HEK293 (cell line): Measurements from ENCODE around the gene TMX3.

Experiments used
- CTCF ChIA-PET: fragments of 350-600 bp; formaldehyde crosslinking; extraction: SDS; loops from one replicate; lab custom pipeline; 2021; ENCODE audit warnings: antibody characterized with exemption; lab: Yijun Ruan, JAX
- POLR2A ChIA-PET: fragments of 300-600 bp; formaldehyde crosslinking; extraction: SDS; loops from one replicate; lab custom pipeline; 2020; ENCODE audit warnings: antibody characterized with exemption, inconsistent platforms; lab: Yijun Ruan, JAX
- H3K27ac ChIP-seq: fragments of 200-500 bp; sonication (Bioruptor generic); 2 replicates; pipeline ENCODE4 v1.5.1; 2014; ENCODE audit warnings: low read depth, low read length, control low read depth, inconsistent platforms; ENCODE audit errors: extremely low read depth
- H3K36me3 ChIP-seq, 2 experiments: fragments of 200-500 bp in 1 of 2; sonication (Bioruptor generic) in 1 of 2; 1 replicate in 1 of 2; 2 replicates in 1 of 2; pipeline ENCODE4 v1.5.1; 2014 to 2017; ENCODE audit warnings: inconsistent platforms in 2 of 2, low read length in 2 of 2; ENCODE audit not compliant: control insufficient read depth in 2 of 2, insufficient read depth in 1 of 2
- H3K4me1 ChIP-seq: fragments of 200-500 bp; sonication (Bioruptor generic); 2 replicates; pipeline ENCODE4 v1.5.1; 2014; ENCODE audit warnings: mild to moderate bottlenecking, low read length, inconsistent platforms; ENCODE audit not compliant: control insufficient read depth, insufficient read depth
- H3K4me3 ChIP-seq: 2 replicates; pipeline ENCODE4 v1.5.1; 2011; ENCODE audit warnings: low read depth, mild to moderate bottlenecking, control low read depth, low read length, moderate library complexity
- H3K9me3 ChIP-seq: fragments of 200-500 bp; sonication (Bioruptor generic); 2 replicates; pipeline ENCODE4 v1.5.1; 2014; ENCODE audit warnings: low read depth, low read length, inconsistent platforms; ENCODE audit not compliant: control insufficient read depth, insufficient read depth
- ATF2 ChIP-seq: fragments of 450-650 bp; formaldehyde crosslinking; IDR thresholded peaks from 2 replicates; pipeline ENCODE4 v1.5.1; 2016; ENCODE audit warnings: missing biosample characterization, missing genetic modification characterization, low read depth
- BCL11A ChIP-seq: fragments of 450-650 bp; formaldehyde crosslinking; IDR thresholded peaks from 2 replicates; pipeline ENCODE4 v1.5.1; 2016; ENCODE audit warnings: low read depth, missing biosample characterization, missing genetic modification characterization
- BCL6B ChIP-seq: fragments of 450-650 bp; formaldehyde crosslinking; IDR thresholded peaks from 2 replicates; pipeline ENCODE4 v1.5.1; 2017; ENCODE audit warnings: missing biosample characterization, missing genetic modification characterization
- HIC1 ChIP-seq: fragments of 450-650 bp; formaldehyde crosslinking; IDR thresholded peaks from 2 replicates; pipeline ENCODE4 v1.5.1; 2016; ENCODE audit warnings: missing biosample characterization, missing genetic modification characterization
- IKZF3 ChIP-seq: fragments of 450-650 bp; IDR thresholded peaks from 2 replicates; pipeline ENCODE4 v1.5.0; 2018; ENCODE audit warnings: missing biosample characterization, mild to moderate bottlenecking, missing genetic modification characterization, moderate library complexity
- KLF10 ChIP-seq: fragments of 450-650 bp; IDR thresholded peaks from 2 replicates; pipeline ENCODE4 v1.5.1; 2018; ENCODE audit warnings: missing biosample characterization, mild to moderate bottlenecking, missing genetic modification characterization
- OSR2 ChIP-seq: fragments of 450-650 bp; formaldehyde crosslinking; IDR thresholded peaks from 2 replicates; pipeline ENCODE4 v1.5.1; 2016; ENCODE audit warnings: missing biosample characterization, missing genetic modification characterization
- PATZ1 ChIP-seq: fragments of 450-650 bp; formaldehyde crosslinking; IDR thresholded peaks from 2 replicates; pipeline ENCODE4 v1.5.1; 2016; ENCODE audit warnings: missing biosample characterization, missing genetic modification characterization
- PRDM6 ChIP-seq: fragments of 450-650 bp; formaldehyde crosslinking; IDR thresholded peaks from 2 replicates; pipeline ENCODE4 v1.5.1; 2017; ENCODE audit warnings: missing biosample characterization, missing genetic modification characterization
- SP7 ChIP-seq: fragments of 450-650 bp; formaldehyde crosslinking; IDR thresholded peaks from 2 replicates; pipeline ENCODE4 v1.5.1; 2016; ENCODE audit warnings: missing biosample characterization, missing genetic modification characterization
- TRIM28 ChIP-seq: IDR thresholded peaks from 2 replicates; pipeline ENCODE4 v1.6.1; 2011; ENCODE audit warnings: low read length, control low read depth, borderline replicate concordance
- ZFP3 ChIP-seq: fragments of 450-650 bp; formaldehyde crosslinking; IDR thresholded peaks from 2 replicates; pipeline ENCODE4 v1.5.1; 2016; ENCODE audit warnings: low read depth, missing biosample characterization, missing genetic modification characterization
- ZNF112 ChIP-seq: fragments of 450-650 bp; formaldehyde crosslinking; IDR thresholded peaks from 2 replicates; pipeline ENCODE4 v1.5.0; 2017; ENCODE audit warnings: missing biosample characterization, missing genetic modification characterization
- ZNF544 ChIP-seq: fragments of 450-650 bp; formaldehyde crosslinking; IDR thresholded peaks from 2 replicates; pipeline ENCODE4 v1.5.0; 2017; ENCODE audit warnings: missing biosample characterization, missing genetic modification characterization
- ZNF670 ChIP-seq: fragments of 450-650 bp; formaldehyde crosslinking; IDR thresholded peaks from 2 replicates; pipeline ENCODE4 v1.5.1; 2016; ENCODE audit warnings: missing biosample characterization, missing genetic modification characterization, low read depth
- ZNF747 ChIP-seq: fragments of 450-650 bp; formaldehyde crosslinking; IDR thresholded peaks from 2 replicates; pipeline ENCODE4 v1.5.1; 2016; ENCODE audit warnings: missing biosample characterization, missing genetic modification characterization
- ZXDB ChIP-seq: fragments of 450-650 bp; formaldehyde crosslinking; IDR thresholded peaks from 2 replicates; pipeline ENCODE4 v1.5.1; 2016; ENCODE audit warnings: missing biosample characterization, missing genetic modification characterization

The TMX3 gene

GRCh38 chr18:68705119-68705518 is 9.8 kb downstream of the TMX3 start (continued):
- TF ChIP-seq TRIM28: no peak
- TF ChIP-seq ZNF544 (tag by site-specific recombination): no peak

GRCh38 chr18:68703326-68703725 is 11.6 kb downstream of the TMX3 start:
- Histone ChIP-seq H3K9me3 (no peaks in the 10 kb centered on the region), H3K27ac (no peak overlapping the region), H3K36me3 (peaks cover 38 to 41% of the 10 kb centered on the region in 2 experiments), H3K4me1 (peaks cover 13% of the 10 kb centered on the region), H3K4me3 (no peak overlapping the region)
- ChIA-PET CTCF (no interaction called here), POLR2A (no interaction called here)
- peak; percentile 65 for TF ChIP-seq HIC1
- TF ChIP-seq ZNF112 (tag by site-specific recombination): no peak
- peak; percentile 39; the same call in 1 of the 2 replicates for TF ChIP-seq ATF2 (tag by site-specific recombination)
- 0 out of 2 replicates have a peak, but pooled peaks have one; percentile 28 for TF ChIP-seq PRDM6

- POLR2A ChIA-PET: no interaction called here
- no peak overlapping the region for H3K4me3 ChIP-seq
- TF ChIP-seq ZNF747 (tag by site-specific recombination) (no peak), BCL11A (peak; percentile 73; the same call in 1 of the 2 replicates), SP7 (tag by site-specific recombination) (peak; percentile 80), ZNF670 (no peak), ZXDB (tag by site-specific recombination) (0 out of 2 replicates have a peak, but pooled peaks have one; percentile 34), PRDM6 (peak; percentile 60), PATZ1 (tag by site-specific recombination) (peak; percentile 41; the same call in 1 of the 2 replicates), IKZF3 (tag by site-specific recombination) (peak; percentile 33; the same call in 1 of the 2 replicates), KLF10 (tag by site-specific recombination) (0 out of 2 replicates have a peak, but pooled peaks have one; percentile 33), BCL6B (tag by site-specific recombination) (0 out of 2 replicates have a peak, but pooled peaks have one; percentile 7), OSR2 (tag by site-specific recombination) (peak; percentile 85), HIC1 (peak; percentile 92), ZFP3 (tag by site-specific recombination) (no peak)
Measured at GRCh38 chr18:68701353-68701752, 13.6 kb downstream of the TMX3 start.

More at GRCh38 chr18:68701353-68701752, 13.6 kb downstream of the TMX3 start:
- peaks cover 13% of the 10 kb centered on the region for H3K4me1 ChIP-seq
- CTCF ChIA-PET: no interaction called here
- no peak overlapping the region for H3K27ac ChIP-seq
- H3K9me3 ChIP-seq: no peaks in the 10 kb centered on the region
- peaks cover 36 to 48% of the 10 kb centered on the region in 2 experiments for H3K36me3 ChIP-seq
